HuH-7.5 (cell line): ENCODE results near the gene CD207.
"Not testable (repeated sequence)": the region's sequence is repeated elsewhere in the genome, so short reads cannot be mapped to it uniquely, and the experiment has no call there.

Experiments
- DNase-seq: peaks from one replicate; pipeline ENCODE4 v3.0.0; 2011; ENCODE audit warnings: low spot score

The CD207 gene

DNA sequence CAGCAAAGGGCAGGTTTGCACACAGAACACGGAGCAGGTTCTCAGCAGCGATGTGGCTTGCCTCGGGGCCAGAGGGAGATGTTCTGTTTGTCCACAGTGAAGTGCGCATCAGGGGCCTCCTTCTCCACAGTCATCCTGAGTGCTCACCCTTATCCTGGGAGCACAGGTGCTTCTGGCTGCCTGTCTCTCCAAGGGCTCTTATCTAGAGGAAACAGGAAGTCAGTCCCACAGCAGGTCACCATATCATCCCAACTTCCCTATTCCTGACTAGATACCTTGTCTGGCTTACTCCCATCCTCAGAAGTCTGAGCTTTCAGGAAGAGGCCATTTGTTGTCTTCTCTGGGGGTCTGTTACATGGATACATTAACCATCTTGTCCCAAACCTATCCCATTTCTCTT is at the start of gene CD207:
CD207 (minus strand) TSS at position 174 of the 400 bp plus-strand sequence; CDS start at position 134, 40 bp downstream.
- DNase-seq: no peak

DNA sequence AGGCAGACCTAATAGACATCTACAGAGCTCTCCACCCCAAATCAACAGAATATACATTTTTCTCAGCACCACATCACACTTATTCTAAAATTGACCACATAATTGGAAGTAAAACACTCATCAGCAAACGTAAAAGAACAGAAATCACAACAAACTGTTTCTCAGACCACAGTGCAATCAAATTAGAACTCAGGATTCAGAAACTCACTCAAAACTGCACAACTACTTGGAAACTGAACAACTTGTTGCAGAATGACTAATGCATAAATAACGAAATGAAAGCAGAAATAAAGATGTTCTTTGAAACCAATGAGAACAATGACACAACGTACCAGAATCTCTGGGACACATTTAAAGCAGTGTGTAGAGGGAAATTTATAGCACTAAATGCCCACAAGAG is 42.9 kb upstream of the CD207 start:
- not testable (repeated sequence) for DNase-seq

DNA sequence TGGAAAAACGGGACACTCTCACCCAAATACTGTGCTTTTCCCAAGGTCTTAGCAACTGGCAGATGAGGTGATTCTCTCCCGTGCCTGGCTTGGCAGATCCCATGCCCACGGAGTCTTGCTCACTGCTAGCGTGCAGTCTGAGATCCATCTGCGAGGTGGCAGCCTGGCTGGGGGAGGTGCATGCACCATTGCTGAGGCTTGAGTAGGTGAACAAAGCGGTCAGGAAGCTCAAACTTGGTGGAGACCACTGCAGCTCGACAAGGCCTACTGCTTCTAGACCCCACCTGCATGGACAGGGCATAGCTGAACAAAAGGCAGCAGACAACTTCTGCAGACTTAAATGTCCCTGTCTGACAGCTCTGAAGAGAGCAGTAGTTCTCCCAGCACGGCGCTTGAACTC is 40.5 kb upstream of the CD207 start:
- not testable (repeated sequence) for DNase-seq

DNA sequence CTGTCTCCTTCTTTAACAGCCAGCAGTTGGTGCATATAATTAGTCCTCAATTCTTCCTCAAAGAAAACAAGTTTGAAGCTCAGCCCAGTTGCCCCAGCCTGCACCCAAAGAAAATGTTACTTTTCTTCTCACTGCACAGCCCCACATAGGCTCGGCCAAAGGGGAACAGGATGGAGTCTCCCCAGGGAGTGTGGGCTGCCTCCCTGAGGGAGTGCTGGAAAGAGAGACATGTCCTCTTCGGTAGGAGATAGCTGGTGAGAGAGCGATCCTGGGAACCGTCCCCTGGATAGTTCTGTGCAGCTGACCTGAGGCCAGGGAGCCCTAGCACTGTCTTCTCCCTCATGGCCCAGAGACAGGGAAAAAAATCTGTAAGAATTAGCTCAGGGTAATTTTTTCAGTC is 37.9 kb upstream of the CD207 start:
- DNase-seq: no peak

DNA sequence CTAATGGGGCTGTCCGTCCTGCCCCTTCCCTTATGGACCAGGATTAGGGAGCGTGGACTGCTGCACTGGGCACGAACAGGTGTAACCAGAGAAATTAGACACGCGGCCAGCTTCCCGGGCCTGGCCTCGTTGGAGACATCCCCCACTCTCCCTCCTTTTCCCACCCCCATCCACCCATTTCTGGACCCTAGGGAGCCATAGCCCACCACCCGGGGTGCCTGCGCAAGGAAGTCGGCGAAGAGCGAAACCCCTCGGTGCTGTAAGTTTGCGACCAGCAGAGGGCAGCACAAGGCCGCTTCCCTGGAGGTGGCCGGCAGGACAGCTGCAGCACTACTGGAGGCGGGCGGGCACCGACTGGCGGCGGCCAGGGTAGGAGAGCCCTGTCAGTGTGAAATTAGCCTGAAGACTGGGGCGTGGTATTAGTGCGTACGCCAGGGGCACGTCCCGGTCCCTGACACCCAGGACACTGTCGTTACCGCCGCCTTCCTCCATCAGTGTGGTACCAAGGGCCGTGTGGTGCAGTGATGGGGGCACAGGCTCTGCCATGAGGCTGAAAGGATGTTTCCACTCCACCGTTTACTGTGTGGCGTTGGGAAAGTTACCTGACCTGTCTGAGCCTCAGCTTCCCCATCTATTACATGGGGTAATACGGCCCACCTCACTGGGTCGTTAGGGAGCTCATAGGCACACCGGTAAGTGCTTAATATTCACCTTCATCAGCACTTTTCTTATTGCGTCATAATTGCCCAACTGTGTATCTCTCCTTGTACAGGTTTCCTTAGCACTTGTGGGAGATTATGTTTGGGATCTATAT is 36.0 kb upstream of the CD207 start:
- DNase-seq: peak; percentile 61

DNA sequence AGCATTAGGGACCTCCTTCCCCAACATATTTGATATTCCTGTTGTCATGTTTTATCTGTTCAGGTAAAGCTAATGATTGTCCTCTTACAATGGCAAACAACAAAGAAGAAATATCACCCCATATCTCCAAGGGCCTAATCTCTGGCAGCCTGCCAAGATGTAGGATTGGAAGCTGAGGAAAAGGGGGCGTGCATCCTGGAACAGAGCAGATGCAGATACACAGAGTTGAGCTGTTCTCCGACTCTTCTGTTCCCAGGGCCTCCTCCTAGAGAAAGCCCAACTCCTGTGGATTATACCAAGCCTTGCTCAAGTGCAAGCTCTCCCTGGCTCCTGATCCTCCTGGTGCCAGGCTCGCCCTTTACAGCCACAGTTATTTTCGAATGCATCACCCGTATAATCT is 35.2 kb upstream of the CD207 start:
- no peak for DNase-seq

DNA sequence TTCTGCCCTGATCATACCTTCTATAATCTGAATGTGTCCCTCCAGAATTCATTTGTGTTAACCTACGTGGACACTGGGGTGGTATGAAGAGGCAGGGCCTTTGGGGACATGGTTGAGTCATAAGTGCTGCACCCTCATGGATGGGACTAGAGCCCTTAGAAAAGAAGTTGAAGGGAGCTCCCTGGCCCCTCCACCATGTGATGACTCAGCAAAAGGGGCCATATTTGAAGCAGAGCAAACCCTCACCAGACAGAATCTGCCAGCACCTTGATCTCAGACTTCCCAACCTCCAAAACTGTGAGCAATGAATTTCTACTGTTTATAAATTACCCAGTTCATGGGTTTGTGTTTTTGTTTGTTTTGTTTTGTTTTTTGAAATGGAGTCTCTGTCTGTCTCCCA is 33.4 kb upstream of the CD207 start:
- no peak for DNase-seq

DNA sequence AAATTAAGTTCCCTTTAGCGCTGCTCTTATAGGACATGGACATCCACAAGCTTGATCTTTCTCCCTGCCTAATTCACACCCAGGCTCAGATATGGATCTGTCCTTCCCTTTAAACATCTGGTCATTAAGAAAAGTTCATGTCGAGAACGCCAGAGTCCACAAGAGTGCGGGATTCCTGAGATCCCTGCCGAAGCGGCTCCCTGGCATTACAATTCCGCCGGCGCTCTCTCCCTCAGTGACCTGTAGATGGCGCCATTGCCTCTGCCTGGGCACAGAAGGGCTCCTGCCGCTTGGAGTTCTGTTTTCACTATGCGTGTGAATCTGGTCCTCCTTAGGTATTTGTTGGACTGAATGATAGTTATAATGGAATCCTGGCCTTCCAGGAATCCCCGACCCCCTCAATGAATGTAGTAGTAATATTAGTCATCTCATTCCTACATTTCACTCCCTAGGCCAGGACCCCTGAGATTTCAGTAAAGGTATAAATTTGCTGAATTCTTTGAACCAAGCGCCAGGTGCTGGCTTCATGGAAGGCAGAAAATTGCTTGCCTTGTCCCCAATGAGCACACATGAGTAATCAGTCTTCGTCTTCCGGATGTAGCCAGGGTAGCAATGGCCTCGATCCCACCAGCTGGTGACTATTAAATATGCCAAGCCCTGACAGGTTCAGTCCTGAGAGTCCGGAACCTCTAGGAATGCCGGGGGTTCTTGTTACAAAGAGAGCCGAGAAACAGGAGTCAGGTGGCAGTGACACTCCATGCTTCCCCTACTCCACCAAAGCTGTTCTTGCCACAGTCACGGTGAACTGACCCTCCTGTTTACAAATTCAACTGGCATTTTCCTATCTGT is 26.4 kb upstream of the CD207 start:
- peak; percentile 66 for DNase-seq

DNA sequence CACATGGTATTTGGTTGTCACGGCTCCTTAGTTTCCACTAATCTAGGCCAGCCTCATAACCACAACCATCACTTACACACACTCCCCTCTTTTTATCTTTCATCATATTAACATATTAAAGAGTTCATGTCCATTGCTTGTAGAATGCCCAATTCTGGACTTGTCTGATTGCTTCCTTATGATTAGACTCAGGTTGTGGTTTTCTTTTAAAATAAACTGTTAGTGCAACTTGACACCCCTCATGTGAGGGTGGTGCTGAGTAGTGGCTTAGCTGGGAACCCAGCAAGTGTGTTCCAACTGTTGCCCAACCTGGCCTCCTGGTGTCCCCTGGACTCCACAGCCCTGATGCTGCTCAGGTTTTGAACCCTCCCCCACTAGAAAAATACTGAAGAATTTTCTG is 20.1 kb upstream of the CD207 start:
- DNase-seq: no peak

DNA sequence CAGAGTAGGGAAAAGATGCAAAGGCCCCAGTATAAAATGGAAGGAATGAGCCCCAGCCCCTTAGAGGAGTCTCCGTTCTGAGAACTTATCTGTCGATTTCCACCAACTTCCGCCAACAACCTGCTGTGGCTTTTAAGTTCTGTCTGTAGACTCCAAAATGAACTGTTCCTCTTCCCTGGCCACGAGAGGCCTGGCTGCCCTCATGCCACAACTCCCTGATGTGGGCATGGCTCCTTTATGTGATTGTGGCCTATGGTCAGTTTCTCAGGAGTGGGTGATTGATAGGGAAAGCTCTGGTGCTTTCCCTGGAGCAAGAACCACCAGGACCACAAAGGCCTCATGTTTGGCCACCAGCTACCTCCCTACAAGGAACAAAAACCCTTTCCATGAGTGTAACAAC is 18.8 kb upstream of the CD207 start:
- DNase-seq: no peak

DNA sequence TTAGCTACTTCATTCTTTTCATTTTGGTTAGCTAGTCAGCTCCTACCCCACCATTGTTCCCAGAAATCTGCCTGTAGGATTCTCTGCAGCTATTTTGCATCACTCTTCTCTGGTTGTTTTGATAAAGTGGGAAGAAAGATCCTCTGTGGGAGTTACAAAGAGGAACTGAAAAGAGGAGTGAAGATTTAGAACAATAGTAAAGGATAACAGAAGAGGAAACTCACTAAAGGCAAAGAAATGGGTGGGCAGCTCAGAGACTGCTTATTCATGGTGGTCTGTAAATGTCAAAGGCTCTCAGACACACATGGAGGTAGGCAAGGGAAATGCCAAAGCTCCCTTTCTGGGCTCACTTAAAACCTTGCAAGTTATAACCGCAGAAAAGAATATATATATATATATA is 17.2 kb upstream of the CD207 start:
- no peak for DNase-seq

DNA sequence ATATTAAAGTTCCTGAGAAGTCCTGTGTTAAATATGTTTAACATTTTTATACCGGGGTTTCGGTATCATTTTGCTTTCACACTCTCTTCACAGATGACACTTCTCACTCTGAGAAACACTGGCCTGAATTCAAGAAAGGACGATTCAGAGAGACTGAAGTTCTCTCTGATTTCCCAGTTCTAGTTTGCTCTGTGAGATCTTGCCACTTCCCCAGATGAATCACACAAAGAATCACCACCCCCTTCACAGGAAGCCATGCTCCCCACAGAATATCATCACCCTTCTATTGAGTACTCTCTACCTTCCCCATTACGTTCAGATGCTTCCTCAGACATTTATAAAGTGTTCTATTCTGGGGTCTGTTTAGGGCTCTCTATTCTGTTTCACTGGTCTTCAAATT is 16.1 kb upstream of the CD207 start:
- DNase-seq: no peak

DNA sequence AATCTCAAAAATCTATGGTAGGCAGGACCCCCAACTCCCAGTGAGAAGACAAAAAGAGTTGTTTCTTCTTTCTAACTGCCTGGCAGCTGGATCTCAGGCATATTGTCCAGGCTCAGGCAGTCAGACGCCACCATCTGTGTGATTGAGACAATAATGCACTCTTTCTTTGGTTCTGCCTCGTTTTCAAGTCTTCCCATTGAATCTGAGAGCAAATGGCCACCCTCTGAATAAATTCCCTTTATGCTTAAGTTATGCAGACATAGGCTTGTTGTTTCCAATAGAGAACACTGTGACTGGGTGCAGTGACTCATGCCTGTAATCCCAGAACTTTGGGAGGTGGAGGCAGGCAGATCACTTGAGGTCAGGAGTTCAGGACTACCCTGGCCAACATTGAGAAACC is 15.3 kb upstream of the CD207 start:
- no peak for DNase-seq

DNA sequence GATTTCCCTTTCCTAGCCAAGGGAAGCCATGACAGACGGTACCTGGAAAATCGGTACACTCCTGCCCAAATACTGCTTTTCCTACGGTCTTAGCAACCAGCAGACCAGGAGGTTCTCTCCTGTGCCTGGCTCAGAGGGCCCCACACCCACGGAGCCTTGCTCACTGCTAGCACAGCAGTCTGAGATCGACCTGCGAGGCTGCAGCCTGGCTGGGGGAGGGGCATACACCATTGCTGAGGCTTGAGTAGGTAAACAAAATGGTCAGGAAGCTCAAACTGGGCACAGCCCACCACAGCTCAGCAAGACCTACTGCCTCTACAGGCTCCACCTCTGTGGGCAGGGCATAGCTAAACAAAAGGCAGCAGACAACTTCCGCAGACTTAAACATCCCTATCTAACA is 6.8 kb upstream of the CD207 start:
- no peak for DNase-seq

DNA sequence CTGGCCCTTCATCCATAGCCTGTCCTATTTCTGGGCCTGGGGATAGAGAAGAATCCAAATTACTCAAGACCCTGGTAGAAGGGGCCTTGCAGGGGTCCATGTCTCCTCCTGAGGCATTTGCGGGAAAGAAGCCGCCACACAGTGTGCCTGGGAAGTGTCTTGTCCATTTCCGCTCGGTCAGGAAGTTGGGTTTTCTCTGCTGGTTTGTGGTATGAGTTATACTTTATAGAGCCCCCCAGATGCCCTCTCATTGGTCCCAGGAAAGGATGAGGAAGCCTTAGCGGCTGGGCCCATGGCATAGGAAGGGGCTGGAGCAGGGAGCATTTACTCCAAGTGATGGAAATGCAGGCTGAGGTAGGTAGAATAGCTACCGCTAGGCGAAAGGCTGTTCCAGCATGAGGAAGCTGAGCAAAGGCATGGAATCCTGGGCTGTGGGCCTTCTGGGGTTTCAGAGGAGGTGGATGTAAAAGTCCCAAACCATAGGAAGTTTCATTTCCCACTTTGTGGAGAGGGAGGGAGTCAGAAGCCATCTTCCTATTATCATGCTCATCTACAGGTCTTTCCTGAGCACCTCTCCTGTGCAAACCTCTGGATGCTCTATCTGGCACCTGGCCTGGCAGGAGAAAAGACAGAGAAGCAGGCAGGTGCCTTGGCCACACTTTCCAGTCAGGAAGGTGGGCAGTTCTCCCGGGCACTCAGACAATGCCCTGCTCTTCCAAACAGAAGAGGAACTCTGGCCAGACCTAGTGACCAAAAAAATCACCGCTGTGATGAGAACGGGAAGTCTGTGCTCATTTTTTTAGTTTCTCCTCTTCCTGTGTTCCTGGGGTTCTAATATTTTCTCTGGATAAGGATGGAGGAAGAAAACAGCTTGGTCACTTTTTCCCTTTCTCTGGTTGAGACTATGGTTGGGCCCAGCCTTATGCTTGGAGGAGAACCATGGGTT is 2.6 kb upstream of the CD207 start:
- DNase-seq: no peak

DNA sequence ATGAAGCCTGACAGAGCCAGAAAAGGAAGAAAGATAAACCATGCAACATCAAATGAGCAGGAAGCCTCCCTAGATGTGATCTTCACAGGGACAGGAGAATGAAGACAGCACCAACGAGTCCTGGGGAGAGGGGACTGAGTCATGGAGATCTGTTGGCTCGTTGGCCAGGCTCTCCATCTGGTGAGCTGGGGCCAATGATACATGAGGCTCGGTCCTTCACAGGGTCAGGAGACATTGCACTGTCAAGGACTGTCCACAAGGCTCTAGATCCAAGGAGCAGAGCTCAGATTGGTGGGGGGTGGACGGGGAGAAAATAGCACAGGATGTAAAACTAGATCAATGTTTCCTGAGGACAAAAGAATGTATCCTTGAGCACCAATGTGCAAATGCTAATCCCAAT is 735 bp downstream of the CD207 start:
- DNase-seq: no peak

DNA sequence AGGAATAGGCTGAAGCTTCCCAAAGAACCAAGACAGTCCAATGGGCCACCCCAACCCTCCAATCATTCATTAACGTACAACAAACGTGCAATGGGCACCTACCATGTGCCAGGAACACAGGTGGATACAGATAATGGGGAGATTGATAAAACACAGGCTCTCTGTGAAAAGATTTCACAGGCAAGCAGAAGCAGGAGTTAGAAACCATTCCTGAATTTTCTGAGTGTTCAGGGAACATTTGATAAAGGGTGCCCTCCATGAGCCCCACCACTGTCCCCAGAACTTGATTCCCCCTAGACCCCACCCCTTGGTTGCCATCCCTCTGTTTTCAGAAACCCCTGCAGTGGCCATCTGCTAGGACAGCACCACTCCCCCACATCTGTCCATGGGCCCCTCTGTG is 1.5 kb downstream of the CD207 start:
- no peak for DNase-seq

DNA sequence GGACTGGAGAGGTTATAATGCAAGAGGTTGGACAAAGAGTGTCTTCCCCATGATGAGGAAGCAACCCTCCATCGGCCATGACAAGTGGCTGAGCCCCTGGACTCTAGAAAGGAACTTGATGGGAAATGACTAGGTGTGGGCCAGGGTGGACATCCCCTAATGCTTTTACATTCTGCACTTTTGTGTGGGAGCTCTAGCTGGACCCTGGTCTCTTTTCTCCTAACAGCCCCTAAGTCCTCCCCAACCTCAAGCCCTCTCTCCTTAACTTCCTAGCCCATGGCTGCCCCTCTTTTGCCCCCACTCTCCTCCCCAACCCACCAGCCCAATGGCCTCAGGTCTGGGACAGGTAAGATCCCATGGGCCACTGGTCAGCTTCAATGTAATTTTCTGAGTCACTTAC is 2.4 kb downstream of the CD207 start:
- DNase-seq: no peak

DNA sequence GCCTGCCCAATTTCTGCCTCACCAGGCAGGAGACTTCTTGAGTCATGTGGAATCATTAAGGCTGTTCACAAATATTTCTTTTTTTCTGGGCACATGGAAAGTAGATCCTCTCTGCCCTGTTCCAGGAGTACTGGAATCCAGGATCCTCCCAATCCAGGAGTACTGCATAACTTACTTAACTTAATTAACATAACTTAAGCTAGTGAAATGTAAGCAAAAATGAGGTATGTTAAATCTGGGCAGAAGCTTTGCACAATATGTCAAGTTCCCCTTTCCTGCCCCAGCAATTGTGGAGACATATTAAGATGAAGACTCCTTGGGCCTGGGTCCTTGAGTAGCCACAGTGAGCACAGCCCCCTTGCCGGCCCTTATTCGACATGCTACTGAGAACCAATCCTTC is 3.2 kb downstream of the CD207 start:
- no peak for DNase-seq

DNA sequence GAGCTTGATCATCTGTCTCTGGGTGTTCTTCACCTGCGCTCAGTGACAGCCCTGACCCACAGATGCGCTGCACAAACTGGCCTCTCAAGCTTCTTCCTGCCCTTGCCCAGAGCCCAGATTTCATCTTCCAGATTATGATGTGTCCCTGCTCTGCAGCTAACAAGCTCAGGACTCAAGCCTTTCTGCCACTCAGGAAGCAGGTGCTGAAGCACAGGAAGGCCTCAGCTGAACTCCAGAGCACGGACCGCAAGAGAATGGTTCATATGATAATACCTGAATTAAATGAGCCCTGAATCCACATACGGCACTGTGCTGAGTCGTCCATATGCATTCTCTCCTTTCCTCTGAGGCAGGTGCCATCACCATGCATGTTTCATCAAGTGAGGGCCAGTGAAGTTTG is 3.8 kb downstream of the CD207 start:
- DNase-seq: no peak

DNA sequence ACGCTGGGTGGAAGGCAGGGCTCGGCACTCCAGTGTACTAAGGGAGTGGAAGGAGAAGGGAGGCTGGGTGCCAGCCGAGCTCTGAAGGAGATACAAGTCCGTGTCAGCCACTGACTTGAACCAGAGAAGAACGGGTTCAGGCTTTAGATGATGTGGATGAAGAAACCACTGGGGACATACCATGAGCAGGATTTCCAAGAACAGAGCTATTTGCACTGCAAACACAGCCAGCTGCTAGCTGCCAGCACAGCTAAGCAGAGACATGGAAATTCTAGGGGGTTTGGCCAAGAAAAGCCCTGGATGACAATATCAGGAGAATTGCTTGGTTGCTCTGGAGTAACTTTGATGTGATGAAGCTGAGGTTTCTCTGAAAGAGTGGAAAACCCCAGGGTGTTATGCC is 5.2 kb downstream of the CD207 start:
- no peak for DNase-seq

DNA sequence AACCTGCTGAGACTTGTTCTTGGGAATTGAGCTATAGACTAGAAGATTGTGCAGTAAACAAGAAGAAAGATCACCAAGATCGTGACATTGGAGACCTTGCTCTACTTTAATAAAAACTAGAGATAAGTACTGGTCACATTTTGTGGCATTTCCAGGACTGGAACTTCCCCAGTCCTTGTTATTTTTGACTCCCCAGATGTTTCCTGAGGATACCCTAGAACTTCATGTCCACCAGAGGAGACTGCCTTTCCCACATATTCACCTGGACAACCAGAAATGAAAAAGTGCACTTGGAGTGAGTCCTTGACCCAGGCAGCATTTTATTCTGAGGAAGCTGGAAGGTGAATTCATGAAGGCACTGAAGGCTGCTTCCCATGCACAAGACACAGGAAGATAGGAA is 5.7 kb downstream of the CD207 start:
- DNase-seq: no peak
